GM19395 (cell line): ENCODE measurements around the gene DEAF1.
"Not testable (repeated sequence)": the region's sequence is repeated elsewhere in the genome, so short reads cannot be mapped to it uniquely, and the experiment has no call there.

ENCODE experiments used
- ATAC-seq: cut with Tn5 transposase; IDR thresholded peaks from one replicate; pipeline ENCODE4 v1.9.1; 2021; ENCODE audit warnings: mild to moderate bottlenecking, moderate library complexity; ENCODE audit not compliant: unreplicated experiment

The DEAF1 gene

DNA sequence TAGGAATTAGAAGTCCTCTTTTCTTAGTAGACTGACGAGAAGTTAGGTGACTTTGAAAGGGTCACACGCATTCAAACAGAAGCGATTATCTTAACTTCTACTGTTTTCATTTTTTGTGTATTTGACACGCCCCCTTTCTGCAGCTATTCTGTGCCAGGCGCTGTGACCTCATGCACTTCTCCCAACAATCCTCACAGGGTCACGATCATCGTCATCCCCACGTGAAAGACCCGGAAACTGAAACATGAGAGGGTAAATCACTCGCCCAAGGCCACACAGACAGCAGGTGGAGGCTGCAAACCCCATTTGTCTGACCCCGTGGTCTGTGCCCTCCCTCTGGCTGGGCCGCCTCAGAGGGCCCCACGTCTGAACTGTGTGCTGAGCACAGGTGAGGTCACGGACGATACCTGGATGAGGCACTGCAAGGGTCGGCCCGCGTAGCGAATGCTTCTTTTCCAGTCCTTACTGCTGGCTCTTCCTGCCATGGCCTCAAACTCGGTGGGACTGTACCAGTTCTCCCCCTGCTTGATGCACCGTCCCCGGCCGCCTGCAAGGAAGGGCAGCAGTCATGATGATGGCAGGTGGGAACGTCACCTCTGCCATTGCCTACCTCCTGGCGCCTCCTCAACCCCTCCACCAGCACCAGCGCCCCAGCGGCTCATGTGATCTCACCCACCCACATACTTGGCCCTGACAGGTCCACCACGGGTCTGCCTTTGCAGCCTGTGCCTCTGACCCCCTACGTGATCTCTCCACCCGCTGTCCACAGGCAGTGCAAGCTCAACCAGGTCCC, 8.4 kb downstream of the DEAF1 start:
- ATAC-seq = no peak

DNA sequence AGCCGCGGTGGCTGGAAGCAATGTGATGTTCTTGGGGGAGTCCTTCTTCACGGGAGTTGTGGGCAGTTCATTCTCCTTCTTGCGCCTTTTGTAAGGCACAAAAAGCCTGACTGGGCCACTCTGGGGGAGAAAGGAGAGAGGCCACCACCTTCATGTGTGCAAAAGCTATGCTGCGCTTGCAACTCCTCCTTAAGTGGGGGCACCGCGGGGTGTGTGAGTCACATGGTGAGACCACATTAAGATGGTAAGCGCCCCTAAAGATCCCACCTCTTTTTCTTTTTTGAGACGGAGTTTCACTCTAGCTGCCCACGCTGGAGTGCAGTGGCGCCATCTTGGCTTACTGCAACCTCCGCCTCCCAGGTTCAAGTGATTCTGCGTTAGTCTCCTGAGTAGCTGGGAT, 14.1 kb downstream of the DEAF1 start:
- ATAC-seq = no peak

DNA sequence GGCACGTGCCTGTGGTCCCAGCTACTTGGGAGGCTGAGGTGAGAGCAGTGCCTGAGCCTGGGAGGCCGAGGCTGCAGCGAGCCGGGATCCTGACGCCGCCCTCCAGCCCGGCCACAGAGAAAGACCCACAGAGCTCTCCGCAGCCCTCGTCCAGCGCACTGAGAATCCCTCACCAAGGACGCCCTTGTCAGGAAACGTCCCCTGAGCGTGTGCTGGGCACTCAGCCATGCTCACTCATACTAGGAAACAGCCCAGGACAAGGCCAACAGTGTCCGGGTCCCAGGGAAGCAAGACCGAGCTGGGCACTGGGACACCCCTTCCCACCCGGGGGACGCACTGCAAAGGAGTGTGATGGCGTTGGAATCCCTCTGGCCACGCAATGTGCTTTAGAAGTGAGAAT, 14.5 kb downstream of the DEAF1 start:
- ATAC-seq = no peak

DNA sequence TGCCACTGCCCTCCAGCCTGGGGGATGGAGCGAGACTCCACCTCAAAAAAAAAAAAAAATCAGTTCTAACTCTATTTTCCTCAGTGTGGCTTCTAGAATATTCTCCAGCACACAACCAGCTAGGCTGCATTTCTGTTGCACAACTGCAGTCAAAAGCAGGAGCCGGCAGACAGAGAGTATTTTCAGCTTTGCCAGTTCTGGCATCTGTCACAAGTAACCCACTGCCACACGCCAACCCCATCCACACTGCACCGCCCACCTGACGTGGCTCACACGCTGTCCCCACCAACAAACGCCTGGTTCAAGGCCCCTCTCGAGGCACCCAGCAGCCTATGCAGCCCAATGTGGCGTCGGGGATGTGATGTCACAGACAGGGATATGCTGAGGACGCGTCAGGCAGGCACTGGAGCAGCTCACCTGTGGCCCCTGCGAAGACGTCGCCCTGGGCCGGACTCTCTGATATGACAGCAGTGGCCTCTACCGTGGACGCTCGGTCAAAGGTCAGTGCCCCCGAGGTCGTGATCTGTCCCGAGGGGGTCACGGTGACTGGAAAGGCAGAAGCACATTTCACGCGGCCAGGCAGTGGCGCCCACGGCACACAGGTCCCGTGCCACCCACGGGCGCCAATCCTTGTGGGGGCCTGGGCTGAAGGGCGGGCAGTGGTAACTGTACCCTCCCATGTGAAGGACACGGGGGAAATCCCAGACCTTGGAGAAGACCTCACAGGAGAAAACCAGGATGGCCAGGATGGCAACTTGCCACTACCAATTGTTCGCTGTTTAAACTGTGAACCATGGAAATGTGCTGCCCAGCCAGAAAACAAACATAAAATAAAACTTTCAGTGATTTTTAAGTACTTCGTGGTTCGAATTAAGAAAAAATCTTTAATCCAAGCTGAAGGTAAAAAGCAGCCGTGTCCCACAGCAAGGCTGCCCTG, 15.5 kb downstream of the DEAF1 start:
- no peak for ATAC-seq

DNA sequence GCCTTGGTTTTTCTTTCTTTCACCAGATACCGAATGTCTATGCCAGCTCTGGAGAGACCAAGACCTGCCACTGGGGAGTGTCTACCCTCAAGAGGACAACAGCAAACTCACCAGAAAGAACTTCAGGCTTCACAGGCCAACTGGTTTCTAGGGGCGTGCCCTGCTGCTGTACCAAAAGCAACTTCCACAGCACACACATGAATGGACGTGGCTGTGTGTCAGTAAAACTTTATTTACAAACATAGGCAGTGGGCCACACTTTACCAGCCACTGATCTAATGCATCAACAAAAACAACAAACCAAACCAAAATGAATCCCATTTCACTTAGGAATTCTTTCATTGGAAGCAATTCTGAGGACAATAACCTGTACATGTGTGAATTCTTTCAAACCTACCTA, 16.7 kb downstream of the DEAF1 start:
- ATAC-seq = no peak

DNA sequence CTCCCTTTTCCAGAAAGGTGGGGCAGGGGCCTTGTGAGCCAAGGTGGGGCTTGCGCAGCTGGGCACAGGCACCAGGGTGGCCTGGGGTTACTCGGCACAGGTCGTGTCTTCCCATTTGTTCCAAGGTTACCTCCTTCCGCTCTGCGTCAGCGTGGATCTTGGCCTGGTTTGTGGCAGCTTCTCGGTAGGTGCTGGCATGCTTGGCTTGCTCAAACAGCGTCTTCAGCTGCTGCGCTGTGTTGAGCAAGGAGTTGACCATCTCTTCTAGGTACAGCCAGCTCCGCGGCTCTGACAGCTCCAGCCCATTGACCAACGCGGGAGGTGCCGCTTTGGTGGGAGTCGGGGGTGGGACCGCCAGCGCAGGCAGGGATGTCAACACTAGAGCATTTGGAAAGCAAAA, 20.6 kb downstream of the DEAF1 start:
- ATAC-seq = no peak

DNA sequence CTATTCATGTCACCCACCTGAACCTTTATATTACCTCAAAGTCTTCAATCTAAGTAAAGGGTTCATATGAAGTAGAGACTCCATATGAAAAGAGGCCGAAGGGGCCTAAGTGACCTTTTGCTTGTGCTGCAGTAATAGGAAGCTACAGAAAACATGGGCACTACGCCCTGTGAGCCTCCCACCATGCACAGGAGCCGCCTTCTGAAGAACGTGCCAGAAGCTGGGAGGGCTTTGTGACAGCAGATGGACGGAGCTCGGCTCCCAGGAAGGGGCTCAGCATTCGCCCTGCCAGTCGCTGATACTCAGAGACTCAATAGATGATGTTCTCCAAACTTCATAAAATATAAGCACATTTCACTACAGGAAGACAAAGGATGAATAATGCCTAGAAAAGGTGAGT, 21.2 kb downstream of the DEAF1 start:
- no peak for ATAC-seq

DNA sequence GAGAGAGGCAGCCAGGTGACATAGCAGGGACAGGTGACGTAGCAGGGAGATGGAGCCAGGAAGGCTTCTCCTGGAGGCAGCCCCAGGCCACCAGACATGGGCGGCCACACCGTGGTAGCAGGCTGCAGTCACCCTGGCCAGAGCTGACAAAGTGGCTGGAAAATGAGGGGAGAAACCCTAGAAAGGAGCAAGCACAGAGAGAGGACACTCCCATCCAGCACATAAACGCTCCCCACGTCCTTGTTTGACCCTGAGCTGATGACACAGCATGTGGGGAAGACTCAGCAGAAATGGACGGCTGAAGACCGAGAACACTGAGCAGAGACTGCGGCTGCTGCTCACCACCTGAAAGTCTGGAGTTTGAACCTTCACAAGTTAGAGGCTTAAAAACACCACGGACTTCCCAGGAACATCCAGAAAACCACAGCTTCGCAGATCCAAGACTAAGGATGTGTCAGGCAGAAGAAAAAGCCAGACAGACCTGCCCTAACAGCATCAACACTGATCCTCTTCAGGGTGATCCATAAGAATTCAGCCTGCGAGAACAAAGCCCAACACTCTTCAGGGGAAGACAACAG, 29.2 kb downstream of the DEAF1 start:
- no peak for ATAC-seq

DNA sequence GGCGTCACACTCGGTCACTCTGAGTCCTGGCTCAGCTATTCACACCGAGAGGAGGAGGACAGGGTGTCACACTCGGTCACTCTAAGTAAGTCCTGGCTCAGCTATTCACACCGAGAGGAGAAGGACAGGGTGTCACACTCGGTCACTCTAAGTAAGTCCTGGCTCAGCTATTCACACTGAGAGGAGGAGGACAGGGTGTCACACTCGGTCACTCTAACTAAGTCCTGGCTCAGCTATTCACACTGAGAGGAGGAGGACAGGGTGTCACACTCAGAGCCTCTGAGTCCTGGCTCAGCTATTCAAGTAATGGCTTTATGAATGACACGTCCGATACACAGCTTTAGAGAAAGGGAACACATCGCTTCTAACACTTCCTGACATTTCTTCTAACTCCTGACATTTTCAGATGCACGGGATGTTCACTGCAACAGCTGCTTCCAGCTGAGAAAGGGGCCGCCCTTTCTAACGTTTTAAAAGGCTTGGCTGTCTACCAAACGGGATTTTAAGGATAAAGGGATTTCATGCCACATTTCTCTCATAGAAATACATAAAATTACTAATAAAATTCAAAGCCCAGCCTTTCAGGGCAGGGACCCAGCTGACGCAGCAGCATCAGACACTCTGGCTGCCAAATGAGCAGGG, 29.8 kb downstream of the DEAF1 start:
- no peak for ATAC-seq

DNA sequence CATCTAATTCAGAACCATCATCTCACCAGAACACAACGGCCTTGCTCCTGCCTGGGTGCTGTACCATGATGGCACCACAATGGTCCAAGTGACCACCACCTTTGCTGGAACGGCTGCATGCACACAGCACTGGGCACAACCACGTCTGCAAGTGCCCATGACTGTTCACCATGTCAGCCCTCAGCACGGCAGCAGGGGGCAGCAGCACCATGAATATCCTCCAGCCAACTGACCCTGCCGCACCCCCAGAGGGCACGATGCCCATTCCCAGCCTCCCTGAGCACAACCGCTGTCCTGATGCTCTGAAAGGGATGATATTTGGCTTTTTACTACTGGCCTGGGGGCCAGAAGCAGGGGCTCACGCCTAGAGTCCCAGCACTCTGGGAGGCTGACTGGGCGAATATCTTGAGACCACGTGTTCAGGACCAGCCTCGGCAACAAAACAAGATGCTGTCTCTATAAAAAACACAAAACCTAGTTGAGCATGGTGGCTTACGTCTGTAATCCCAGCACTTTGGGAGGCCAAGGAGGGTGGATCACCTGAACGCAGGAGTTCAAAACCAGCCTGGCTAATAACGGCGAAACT, 32.2 kb downstream of the DEAF1 start:
- no peak for ATAC-seq

DNA sequence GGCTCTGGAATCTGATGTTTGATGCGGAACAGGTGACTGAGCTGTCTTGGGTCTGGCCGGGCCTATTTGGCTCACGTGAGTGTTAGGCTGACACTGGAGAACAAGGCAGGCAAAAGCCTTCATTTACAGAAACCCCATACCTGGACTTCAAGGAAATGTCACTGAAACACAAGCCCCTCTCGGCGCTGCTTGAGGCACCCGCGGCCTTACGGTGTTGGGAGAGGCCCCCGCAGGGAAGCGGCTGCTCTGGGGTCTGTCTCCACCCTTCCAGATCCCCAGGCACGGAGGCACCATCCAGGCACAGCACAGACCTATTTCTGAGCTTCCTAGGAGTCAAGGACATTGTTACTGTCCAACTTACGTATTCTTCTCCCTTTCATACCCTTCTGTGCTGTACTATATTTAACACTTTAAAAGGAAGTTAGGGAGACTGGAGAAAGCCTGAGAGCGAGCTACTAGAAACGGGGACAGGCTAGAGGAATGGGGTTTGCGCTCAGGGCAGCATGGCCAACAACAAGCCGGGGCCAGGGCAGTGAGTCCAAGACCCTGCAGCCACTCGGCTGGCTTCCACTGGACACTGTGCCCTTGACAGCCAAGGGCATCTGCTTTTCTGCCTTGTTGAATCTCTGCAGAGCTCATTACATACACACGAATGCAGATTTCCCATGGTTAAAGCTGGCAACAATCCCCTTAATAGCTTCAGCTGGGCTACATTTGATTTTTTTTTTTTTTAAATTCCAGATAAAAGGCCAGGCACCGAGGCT, 34.2 kb downstream of the DEAF1 start:
- no peak for ATAC-seq

DNA sequence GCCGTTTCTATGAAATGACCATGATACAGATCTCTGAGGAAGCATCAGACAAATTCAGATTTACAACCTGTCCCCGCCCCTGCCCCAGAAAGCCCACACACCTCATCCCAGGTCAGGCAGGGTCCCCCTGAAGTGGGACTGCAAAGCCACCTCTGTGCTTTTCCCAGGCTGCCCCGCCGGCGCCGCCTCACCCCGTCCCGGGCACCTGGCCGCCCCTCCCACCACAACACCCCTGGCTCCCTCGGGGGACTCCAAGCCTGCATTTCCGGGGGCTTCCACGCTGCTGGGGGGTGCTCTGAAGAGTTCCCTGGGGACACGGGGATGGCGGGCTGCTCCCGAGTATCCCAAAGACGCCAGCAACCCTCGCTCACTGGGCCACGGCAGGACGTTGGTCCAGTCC, 34.7 kb downstream of the DEAF1 start:
- no peak for ATAC-seq

DNA sequence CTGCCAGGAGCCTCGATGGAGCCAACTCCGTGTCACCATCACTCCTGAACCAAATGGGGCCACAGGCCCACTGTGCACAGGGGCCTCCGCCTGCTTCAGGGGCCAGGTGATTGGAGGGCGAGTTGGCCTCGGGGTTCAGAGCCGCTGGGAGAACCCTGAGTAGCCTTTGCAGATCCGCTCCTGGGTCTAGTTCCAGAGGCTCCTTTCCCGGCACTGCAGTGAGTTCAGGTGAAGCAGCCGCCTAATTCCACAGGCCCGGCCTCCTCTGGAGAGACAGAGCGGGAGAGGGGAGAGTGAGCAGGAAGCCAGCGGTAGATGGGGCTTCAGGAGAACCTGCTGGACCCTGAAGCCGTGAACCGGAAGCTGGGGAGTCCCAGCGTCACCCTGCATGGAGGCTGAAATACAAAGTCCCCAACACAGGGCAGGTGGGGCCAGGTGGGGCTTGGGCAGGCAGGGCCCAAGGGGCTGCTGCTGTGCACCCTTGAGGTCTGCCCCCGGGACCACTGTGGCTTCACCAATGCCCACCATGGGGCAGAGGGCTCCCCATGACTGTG, 35.4 kb downstream of the DEAF1 start:
- ATAC-seq = no peak

DNA sequence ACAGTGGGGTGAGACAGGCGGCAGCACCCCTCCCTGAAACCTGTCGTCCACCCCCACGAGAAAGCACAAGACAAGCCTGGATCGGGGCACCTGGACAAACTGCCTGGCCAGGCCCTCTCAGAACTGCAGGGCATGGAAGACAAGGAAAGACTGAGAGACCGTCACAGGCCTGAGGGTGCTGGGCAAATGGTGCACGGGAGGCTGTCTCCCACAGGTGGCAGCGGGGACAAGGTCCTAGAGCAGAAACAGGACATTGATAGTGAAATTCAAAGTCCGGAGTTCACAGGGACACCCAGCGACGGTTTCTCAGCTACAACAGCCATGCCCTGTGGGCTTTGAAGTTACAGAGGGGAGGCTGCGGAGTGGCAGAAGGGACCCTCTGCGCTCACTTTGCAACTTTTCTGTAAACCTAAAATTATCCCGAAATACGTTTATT, 37.3 kb downstream of the DEAF1 start:
- ATAC-seq = no peak

DNA sequence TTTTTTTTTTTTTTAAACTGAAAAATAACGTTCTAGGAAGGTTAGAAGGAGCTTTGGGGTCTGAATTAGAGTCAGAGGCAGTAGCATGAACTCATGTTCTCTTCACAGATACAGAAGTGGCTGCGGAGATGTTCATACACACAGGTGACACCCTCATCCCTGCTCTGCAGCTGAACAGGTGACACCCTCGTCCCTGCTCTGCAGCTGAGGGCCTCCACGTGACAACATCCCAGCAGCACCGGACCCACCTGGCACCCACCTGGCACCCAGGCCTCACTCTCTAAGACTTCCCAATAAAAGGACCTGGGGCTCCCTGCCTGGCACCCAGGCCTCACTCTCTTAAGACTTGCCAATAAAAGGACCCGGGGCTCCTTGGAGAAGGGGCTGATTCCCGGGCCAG, 38.2 kb downstream of the DEAF1 start:
- ATAC-seq = no peak

DNA sequence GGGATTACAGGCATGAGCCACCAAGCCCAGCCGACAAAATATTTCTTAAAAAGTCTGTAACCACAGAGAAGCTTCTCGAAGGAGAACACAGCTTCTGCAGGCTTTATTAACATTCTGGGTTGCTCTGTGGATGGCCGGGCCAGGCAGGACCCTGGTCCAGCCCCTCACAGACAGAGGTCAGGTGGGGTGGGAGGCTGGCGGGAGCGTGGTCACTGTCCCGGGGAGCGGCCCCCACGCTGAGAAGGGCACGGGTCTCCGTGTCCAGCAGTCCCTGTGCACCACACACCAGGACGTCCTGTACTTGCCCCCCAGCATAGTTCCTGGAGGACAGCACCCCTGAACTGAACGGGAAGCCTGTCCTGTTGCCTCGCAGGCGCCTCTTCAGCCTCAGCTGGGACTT, 38.6 kb downstream of the DEAF1 start:
- no peak for ATAC-seq

DNA sequence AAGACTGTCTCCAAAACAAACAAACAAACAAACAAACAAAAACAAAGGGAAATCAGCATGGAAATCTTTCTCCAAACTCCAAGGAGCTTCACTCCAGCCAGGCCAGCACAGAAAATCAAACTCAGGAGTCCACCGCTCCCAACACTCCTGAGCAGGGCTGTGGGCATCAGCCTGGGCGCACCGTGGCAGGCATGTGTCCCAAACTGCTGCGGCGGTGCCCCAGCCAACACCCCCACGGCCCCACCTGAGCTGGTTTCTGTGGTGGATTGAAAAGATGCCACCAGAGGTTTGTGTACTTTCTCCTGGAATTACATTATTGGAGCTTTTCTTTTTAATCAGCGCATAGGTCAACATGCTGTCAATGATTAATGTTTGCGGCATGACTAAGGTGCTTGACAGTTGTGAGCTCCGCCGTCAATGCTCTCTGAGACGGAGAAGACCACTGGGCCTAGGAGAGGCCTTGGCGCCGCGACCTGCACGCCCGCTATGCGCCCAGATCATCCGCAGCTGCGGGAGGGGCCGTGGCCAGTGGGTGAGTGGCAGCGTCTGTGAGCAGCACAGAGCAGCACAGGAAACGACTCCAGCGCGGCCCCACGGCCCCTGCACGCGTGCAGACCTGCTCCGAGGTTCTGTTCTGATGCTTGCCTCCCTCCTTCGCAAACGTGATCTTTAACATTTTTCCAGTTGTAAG, 39.8 kb downstream of the DEAF1 start:
- no peak for ATAC-seq

DNA sequence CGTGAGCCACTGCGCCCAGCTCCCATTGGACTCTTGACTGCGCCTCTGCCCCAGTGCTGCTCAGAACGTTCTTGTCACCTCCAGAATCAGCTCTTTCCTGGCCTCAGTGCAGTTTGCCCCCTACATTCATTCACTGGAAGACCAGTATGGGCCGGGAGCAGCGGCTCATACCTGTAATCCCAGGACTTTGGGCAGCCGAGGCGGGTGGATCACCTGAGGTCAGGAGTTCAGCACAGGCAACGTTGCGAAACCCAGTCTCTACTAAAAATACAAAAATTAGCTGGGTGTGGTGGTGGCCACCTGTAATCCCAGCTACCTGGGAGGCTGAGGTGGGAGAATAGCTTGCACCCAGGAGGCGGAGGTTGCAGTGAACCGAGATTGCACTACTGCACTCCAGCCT, 40.6 kb downstream of the DEAF1 start:
- ATAC-seq = not testable (repeated sequence)

DNA sequence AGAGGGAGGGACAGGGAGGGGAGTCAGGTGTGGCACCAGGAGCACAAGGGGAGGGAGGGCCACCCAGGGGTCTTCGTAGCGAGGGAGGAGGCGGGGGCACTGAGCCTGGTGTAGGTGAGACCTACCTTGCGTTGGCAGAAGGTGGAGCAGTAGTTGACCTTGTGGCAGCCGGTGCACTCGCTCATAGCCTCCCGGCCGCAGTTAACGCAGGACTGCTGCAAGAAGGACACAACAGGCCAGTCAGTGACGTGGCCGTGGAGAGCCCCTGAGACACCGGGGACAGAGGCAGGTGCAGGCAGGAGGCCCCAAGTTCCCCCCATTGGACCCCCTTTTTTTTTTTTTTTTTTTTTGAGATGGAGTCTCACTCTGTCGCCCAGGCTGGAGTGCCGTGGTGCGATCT, 41.2 kb downstream of the DEAF1 start:
- no peak for ATAC-seq
